ENCODE data around the gene LGALS4. TPM values are rescaled to one million over a fixed set of nuclear protein-coding genes. Genes with fewer than 3 reads are reported as not detected.

The LGALS4 gene
- total and polyA plus RNA-seq, 2 experiments from 2014 or later = 0.19 TPM; not detected in 1

DNA sequence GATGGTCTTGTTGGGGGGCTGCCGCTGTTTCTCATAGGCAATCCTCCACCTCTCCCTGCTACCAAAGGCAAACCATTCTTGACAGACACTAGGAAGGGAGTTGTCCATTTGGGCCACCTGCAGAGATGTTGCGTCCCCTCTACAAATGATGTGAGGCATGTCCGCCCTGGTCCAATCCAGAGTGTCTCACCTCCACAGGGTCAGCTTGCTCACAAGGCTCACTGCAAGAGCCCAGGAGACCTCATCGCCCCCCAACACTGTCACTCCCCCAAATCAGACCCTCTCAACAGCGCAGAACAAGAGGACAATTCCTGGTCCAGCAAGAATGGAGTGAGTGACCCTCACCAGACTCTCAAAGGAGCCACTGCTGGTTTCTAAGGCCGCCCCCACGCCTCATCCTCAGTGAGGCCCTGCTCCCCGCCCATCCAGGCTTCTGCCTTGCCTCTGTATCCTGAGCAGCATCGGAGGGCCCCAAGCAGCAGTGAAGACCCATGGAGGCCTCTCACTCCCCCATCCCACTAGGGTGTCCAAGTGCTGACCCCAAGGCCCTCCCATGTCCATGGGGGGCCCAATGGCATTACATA, 30.5 kb upstream of the LGALS4 start:
- Histone ChIP-seq H4K20me1 (ENCODE audit: insufficient read depth) (peaks cover 13% of the 10 kb centered on the region; the same call in 1 of the 2 replicates), H3K27me3 (replicated peaks; ENCODE audit: insufficient read depth) (no peaks in the 10 kb centered on the region), H3K9me2 (ENCODE audit: insufficient read depth) (no peaks in the 10 kb centered on the region), H3K4me3 (no peak overlapping the region), H3K9ac (no peak overlapping the region), H3K79me2 (ENCODE audit: insufficient read depth) (peaks cover 95% of the 10 kb centered on the region), H3K4me2 (ENCODE audit: unreplicated experiment) (no peak overlapping the region), H3K27ac (no peak overlapping the region), H3F3A (ENCODE audit: insufficient read depth) (peaks cover 40% of the 10 kb centered on the region), H2AFZ (no peak overlapping the region), H3K4me1 (ENCODE audit: insufficient read depth) (peaks cover 8% of the 10 kb centered on the region; the same call in 1 of the 2 replicates), H3K9me3 (ENCODE audit: low read depth) (no peaks in the 10 kb centered on the region), H3K36me3 (ENCODE audit: low read depth) (peaks cover 84% of the 10 kb centered on the region)
- TF ChIP-seq EZH2 (IDR thresholded peaks at IDR 0.05; ENCODE audit: insufficient read depth, poor library complexity, severe bottlenecking) (no peak), EZH2phosphoT487 (IDR thresholded peaks at IDR 0.05; ENCODE audit: insufficient read depth, low read depth) (no peak)
- in situ Hi-C loops (cut with MboI) = no loop called here
- no peak for DNase-seq
- WGBS, 2 experiments (ENCODE audit: low coverage in 1 of 2, low lambda C conversion rate in 2 of 2, missing lambda C conversion rate in 2 of 2) = 93 to 96% methylated on average over 9 of the region's 9 CpGs

DNA sequence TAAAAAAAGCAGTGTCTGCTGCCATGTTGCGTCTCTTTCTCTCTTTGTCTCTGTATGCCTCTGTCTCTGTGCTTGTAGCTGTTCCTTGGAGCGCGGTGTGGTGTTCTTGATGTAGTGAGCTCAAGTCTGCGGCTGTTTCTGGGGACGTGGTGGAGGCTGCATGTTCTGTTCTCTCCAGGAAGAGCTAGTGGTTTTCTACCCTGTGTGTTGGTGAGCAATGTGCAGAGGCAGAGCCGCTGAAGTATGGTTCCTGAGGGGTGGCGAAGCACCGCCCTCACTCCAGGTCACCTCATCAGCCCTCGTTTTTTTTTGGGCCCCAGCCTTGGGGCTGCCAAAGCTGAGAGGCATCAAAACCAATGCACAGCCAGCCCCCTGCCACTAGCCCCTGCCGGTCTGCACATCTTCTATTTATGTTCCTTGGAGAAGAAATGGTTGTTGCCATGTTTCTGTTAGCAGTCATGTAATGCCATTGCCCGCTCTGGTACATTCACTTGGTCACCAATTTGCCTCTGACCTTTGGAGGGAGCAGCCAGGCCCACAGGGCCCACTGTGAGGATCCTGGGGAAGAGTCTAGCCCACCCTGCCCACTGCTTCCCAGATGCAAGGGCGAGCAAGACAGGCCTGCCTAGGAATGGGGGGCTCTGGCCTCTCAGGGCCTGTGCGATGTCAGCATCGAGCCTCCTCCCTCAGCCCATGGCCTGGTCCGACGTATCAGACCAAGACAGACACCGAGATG, 29.9 kb upstream of the LGALS4 start:
- H2AFZ ChIP-seq = no peak overlapping the region
- H3K9me3 ChIP-seq (ENCODE audit: low read depth) = no peaks in the 10 kb centered on the region
- H3K4me3 ChIP-seq = no peak overlapping the region
- peaks cover 10% of the 10 kb centered on the region; the same call in 1 of the 2 replicates for H4K20me1 ChIP-seq (ENCODE audit: insufficient read depth)
- no peak for TF ChIP-seq EZH2phosphoT487 (IDR thresholded peaks at IDR 0.05; ENCODE audit: insufficient read depth, low read depth)
- TF ChIP-seq EZH2 (IDR thresholded peaks at IDR 0.05; ENCODE audit: insufficient read depth, poor library complexity, severe bottlenecking) = no peak
- no peak overlapping the region for H3K4me2 ChIP-seq (ENCODE audit: unreplicated experiment)
- H3K4me1 ChIP-seq (ENCODE audit: insufficient read depth) = peaks cover 1% of the 10 kb centered on the region; the same call in 1 of the 2 replicates
- in situ Hi-C loops (cut with MboI) = no loop called here
- no peaks in the 10 kb centered on the region for H3K9me2 ChIP-seq (ENCODE audit: insufficient read depth)
- H3K79me2 ChIP-seq (ENCODE audit: insufficient read depth) = peaks cover 88% of the 10 kb centered on the region
- peaks cover 91% of the 10 kb centered on the region for H3K36me3 ChIP-seq (ENCODE audit: low read depth)
- no peak overlapping the region for H3K9ac ChIP-seq
- no peaks in the 10 kb centered on the region for H3K27me3 ChIP-seq (replicated peaks; ENCODE audit: insufficient read depth)
- peaks cover 42% of the 10 kb centered on the region for H3F3A ChIP-seq (ENCODE audit: insufficient read depth)
- no peak overlapping the region for H3K27ac ChIP-seq
- 85% methylated on average over 17 of the region's 17 CpGs for WGBS, 2 experiments (ENCODE audit: low coverage in 1 of 2, low lambda C conversion rate in 2 of 2, missing lambda C conversion rate in 2 of 2)
- DNase-seq = no peak

DNA sequence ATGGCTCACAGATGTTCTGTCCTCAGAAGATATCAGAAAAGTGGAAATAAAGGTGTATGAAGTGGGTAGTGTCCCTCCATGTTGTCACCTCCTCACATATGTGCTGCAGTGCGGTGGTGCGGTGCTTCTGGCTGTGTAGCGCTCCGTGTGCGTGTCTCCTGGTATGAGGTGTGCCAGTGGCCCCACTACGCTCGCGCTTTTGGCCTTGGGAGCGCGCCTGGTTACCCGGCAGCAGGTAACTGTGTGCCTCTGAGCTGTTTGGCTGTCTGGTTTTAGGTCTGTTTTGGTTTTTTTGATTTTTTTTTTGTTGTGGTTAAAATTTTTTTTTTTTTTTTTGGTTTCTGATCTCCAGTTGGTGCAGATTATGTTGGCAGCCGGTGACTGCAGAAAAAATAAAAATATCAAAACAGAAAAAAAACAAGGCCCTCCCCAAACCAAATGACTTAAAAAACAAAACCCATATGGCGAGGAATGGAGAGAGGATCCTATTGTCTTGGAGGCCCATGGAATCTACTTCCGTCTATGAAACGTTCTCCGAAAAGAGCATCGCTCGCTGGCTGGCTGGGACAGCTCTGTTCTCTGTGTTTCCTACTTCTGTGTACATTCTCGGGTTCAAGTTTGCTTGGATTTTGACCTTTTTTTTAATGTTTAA, 29.2 kb upstream of the LGALS4 start:
- no peak overlapping the region for H3K4me2 ChIP-seq (ENCODE audit: unreplicated experiment)
- no peak overlapping the region for H2AFZ ChIP-seq
- H3K9me2 ChIP-seq (ENCODE audit: insufficient read depth) = no peaks in the 10 kb centered on the region
- peaks cover 82% of the 10 kb centered on the region for H3K79me2 ChIP-seq (ENCODE audit: insufficient read depth)
- no peak overlapping the region for H3K9ac ChIP-seq
- no peaks in the 10 kb centered on the region for H3K27me3 ChIP-seq (replicated peaks; ENCODE audit: insufficient read depth)
- 91 to 94% methylated on average over 19 of the region's 19 CpGs for WGBS, 2 experiments (ENCODE audit: low coverage in 1 of 2, low lambda C conversion rate in 2 of 2, missing lambda C conversion rate in 2 of 2)
- peaks cover 48% of the 10 kb centered on the region for H3F3A ChIP-seq (ENCODE audit: insufficient read depth)
- no peak overlapping the region for H3K4me3 ChIP-seq
- in situ Hi-C loops (cut with MboI) = no loop called here
- H3K9me3 ChIP-seq (ENCODE audit: low read depth) = no peaks in the 10 kb centered on the region
- H4K20me1 ChIP-seq (ENCODE audit: insufficient read depth) = peaks cover 5% of the 10 kb centered on the region; the same call in 1 of the 2 replicates
- H3K4me1 ChIP-seq (ENCODE audit: insufficient read depth) = no peaks in the 10 kb centered on the region
- no peak for DNase-seq
- H3K27ac ChIP-seq = no peak overlapping the region
- peaks cover 94% of the 10 kb centered on the region for H3K36me3 ChIP-seq (ENCODE audit: low read depth)
- TF ChIP-seq EZH2 (IDR thresholded peaks at IDR 0.05; ENCODE audit: insufficient read depth, poor library complexity, severe bottlenecking) (no peak), EZH2phosphoT487 (IDR thresholded peaks at IDR 0.05; ENCODE audit: insufficient read depth, low read depth) (no peak)

GRCh38 chr19:38841180-38841766, 28.5 kb upstream of the LGALS4 start:
- DNase-seq = no peak
- TF ChIP-seq EZH2phosphoT487 (IDR thresholded peaks at IDR 0.05; ENCODE audit: insufficient read depth, low read depth) (no peak), EZH2 (IDR thresholded peaks at IDR 0.05; ENCODE audit: insufficient read depth, poor library complexity, severe bottlenecking) (no peak)
- Histone ChIP-seq H3K4me2 (ENCODE audit: unreplicated experiment) (no peak overlapping the region), H2AFZ (no peak overlapping the region), H3K4me3 (no peak overlapping the region), H3K27me3 (replicated peaks; ENCODE audit: insufficient read depth) (no peaks in the 10 kb centered on the region), H3K9ac (no peak overlapping the region), H3K9me3 (ENCODE audit: low read depth) (no peaks in the 10 kb centered on the region), H3K36me3 (ENCODE audit: low read depth) (peaks cover 91% of the 10 kb centered on the region), H3K9me2 (ENCODE audit: insufficient read depth) (no peaks in the 10 kb centered on the region), H3K79me2 (ENCODE audit: insufficient read depth) (peaks cover 75% of the 10 kb centered on the region), H4K20me1 (ENCODE audit: insufficient read depth) (peaks cover 5% of the 10 kb centered on the region; the same call in 1 of the 2 replicates), H3K27ac (no peak overlapping the region), H3K4me1 (ENCODE audit: insufficient read depth) (no peaks in the 10 kb centered on the region), H3F3A (ENCODE audit: insufficient read depth) (peaks cover 55% of the 10 kb centered on the region)
- 88 to 92% methylated on average over 12 of the region's 12 CpGs for WGBS, 2 experiments (ENCODE audit: low coverage in 1 of 2, low lambda C conversion rate in 2 of 2, missing lambda C conversion rate in 2 of 2)
- in situ Hi-C loops (cut with MboI) = no loop called here
